Loucy (cell line): ENCODE measurements around the gene PLEKHA7.
"Not testable (repeated sequence)": the region's sequence is repeated elsewhere in the genome, so short reads cannot be mapped to it uniquely, and the experiment has no call there.

Source experiments
- EZH2phosphoT487 ChIP-seq: fragments of 200-600 bp; IDR thresholded peaks from 2 replicates; pipeline ENCODE4 v1.6.1; 2018; ENCODE audit warnings: antibody characterized with exemption, mild to moderate bottlenecking, moderate library complexity, borderline replicate concordance
- TF ChIP-seq, protein P1 (sequence below): fragments of 200-600 bp; sonication (generic); conservative IDR thresholded peaks from 2 replicates; pipeline ENCODE4 v1.5.1; 2014; ENCODE audit warnings: mild to moderate bottlenecking, antibody characterized with exemption, low read length

DNA sequence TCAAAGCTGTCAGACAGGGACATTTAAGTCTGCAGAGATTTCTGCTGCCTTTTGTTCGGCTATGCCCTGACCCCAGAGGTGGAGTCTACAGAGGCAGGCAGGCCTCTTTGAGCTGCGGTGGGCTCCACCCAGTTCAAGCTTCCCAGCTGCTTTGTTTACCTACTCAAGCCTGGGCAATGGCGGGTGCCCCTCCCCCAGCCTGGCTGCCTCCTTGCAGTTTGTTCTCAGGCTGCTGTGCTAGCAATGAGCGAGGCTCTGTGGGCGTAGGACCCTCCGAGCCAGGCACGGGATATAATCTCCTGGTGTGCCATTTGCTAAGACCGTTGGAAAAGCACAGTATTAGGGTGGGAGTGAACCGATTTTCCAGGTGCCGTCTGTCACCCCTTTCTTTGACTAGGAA is 19.8 kb upstream of the PLEKHA7 start:
- TF ChIP-seq, protein P1, sequence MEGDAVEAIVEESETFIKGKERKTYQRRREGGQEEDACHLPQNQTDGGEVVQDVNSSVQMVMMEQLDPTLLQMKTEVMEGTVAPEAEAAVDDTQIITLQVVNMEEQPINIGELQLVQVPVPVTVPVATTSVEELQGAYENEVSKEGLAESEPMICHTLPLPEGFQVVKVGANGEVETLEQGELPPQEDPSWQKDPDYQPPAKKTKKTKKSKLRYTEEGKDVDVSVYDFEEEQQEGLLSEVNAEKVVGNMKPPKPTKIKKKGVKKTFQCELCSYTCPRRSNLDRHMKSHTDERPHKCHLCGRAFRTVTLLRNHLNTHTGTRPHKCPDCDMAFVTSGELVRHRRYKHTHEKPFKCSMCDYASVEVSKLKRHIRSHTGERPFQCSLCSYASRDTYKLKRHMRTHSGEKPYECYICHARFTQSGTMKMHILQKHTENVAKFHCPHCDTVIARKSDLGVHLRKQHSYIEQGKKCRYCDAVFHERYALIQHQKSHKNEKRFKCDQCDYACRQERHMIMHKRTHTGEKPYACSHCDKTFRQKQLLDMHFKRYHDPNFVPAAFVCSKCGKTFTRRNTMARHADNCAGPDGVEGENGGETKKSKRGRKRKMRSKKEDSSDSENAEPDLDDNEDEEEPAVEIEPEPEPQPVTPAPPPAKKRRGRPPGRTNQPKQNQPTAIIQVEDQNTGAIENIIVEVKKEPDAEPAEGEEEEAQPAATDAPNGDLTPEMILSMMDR = not testable (repeated sequence)
- TF ChIP-seq EZH2phosphoT487 = not testable (repeated sequence)
